ENCODE results near the gene DIAPH1.
A peak's percentile ranks its signal among the peaks of the same experiment; 100 is the strongest.

The DIAPH1 gene

GRCh38 chr5:141602606-141603005 is 16.2 kb downstream of the DIAPH1 start:
- no peaks in the 10 kb centered on the region for H3K27me3 Mint-ChIP-seq
- H3K4me3 Mint-ChIP-seq = peak overlapping the region; percentile 63
- peaks cover 80% of the 10 kb centered on the region for H3K4me1 Mint-ChIP-seq
- peaks cover 6% of the 10 kb centered on the region for H3K36me3 Mint-ChIP-seq (ENCODE audit: insufficient read depth)
- no peak for ATAC-seq (replicated peaks; ENCODE audit: extremely low read depth, poor library complexity, severe bottlenecking)
- H3K9me3 Mint-ChIP-seq = no peaks in the 10 kb centered on the region
- H3K27ac Mint-ChIP-seq (ENCODE audit: low read depth) = peak overlapping the region; percentile 84
- no peak for DNase-seq (ENCODE audit: low spot score in 2 of 2)

GRCh38 chr5:141598391-141599345 is 20.1 kb downstream of the DIAPH1 start:
- Mint-ChIP-seq H3K27ac (ENCODE audit: low read depth) (peak overlapping the region; percentile 13), H3K9me3 (no peaks in the 10 kb centered on the region), H3K4me1 (peaks cover 66% of the 10 kb centered on the region), H3K4me3 (no peak overlapping the region), H3K36me3 (ENCODE audit: insufficient read depth) (peaks cover 14% of the 10 kb centered on the region), H3K27me3 (no peaks in the 10 kb centered on the region)
- DNase-seq (ENCODE audit: low spot score in 2 of 2) = no peak
- ATAC-seq (replicated peaks; ENCODE audit: extremely low read depth, poor library complexity, severe bottlenecking) = peak; percentile 60

- DNase-seq (ENCODE audit: low spot score in 2 of 2) (no peak), ATAC-seq (replicated peaks; ENCODE audit: extremely low read depth, poor library complexity, severe bottlenecking) (no peak)
- Mint-ChIP-seq H3K4me3 (peak overlapping the region; percentile 10), H3K4me1 (peaks cover 60% of the 10 kb centered on the region), H3K27ac (ENCODE audit: low read depth) (no peak overlapping the region), H3K36me3 (ENCODE audit: insufficient read depth) (peaks cover 15% of the 10 kb centered on the region), H3K9me3 (no peaks in the 10 kb centered on the region), H3K27me3 (no peaks in the 10 kb centered on the region)
Measured at GRCh38 chr5:141597814-141598213, 21.0 kb downstream of the DIAPH1 start.

- no peaks in the 10 kb centered on the region for H3K27me3 Mint-ChIP-seq
- H3K9me3 Mint-ChIP-seq = no peaks in the 10 kb centered on the region
- H3K27ac Mint-ChIP-seq (ENCODE audit: low read depth) = peak overlapping the region; percentile 65
- peak overlapping the region; percentile 10 for H3K4me3 Mint-ChIP-seq
- H3K36me3 Mint-ChIP-seq (ENCODE audit: insufficient read depth) = peaks cover 16% of the 10 kb centered on the region
- DNase-seq (ENCODE audit: low spot score in 2 of 2) (no peak), ATAC-seq (replicated peaks; ENCODE audit: extremely low read depth, poor library complexity, severe bottlenecking) (no peak)
- peaks cover 60% of the 10 kb centered on the region for H3K4me1 Mint-ChIP-seq
Measured at GRCh38 chr5:141597394-141597793, 21.4 kb downstream of the DIAPH1 start.

GRCh38 chr5:141596867-141597266 is 21.9 kb downstream of the DIAPH1 start:
- DNase-seq (ENCODE audit: low spot score in 2 of 2) (no peak), ATAC-seq (replicated peaks; ENCODE audit: extremely low read depth, poor library complexity, severe bottlenecking) (no peak)
- Mint-ChIP-seq H3K27ac (ENCODE audit: low read depth) (peak overlapping the region; percentile 65), H3K27me3 (no peaks in the 10 kb centered on the region), H3K9me3 (no peaks in the 10 kb centered on the region), H3K4me3 (peak overlapping the region; percentile 10), H3K36me3 (ENCODE audit: insufficient read depth) (peaks cover 16% of the 10 kb centered on the region), H3K4me1 (peaks cover 62% of the 10 kb centered on the region)

- ATAC-seq (replicated peaks; ENCODE audit: extremely low read depth, poor library complexity, severe bottlenecking) (no peak), DNase-seq (ENCODE audit: low spot score in 2 of 2) (no peak)
- H3K4me3 Mint-ChIP-seq = no peak overlapping the region
- no peaks in the 10 kb centered on the region for H3K27me3 Mint-ChIP-seq
- peaks cover 44% of the 10 kb centered on the region for H3K4me1 Mint-ChIP-seq
- H3K9me3 Mint-ChIP-seq = no peaks in the 10 kb centered on the region
- H3K27ac Mint-ChIP-seq (ENCODE audit: low read depth) = no peak overlapping the region
- peaks cover 32% of the 10 kb centered on the region for H3K36me3 Mint-ChIP-seq (ENCODE audit: insufficient read depth)
Measured at GRCh38 chr5:141590127-141590526, 28.7 kb downstream of the DIAPH1 start.

- peaks cover 58% of the 10 kb centered on the region for H3K36me3 Mint-ChIP-seq (ENCODE audit: insufficient read depth)
- peaks cover 40% of the 10 kb centered on the region for H3K4me1 Mint-ChIP-seq
- no peak overlapping the region for H3K4me3 Mint-ChIP-seq
- ATAC-seq (replicated peaks; ENCODE audit: extremely low read depth, poor library complexity, severe bottlenecking) (no peak), DNase-seq (ENCODE audit: low spot score in 2 of 2) (no peak)
- no peaks in the 10 kb centered on the region for H3K9me3 Mint-ChIP-seq
- H3K27ac Mint-ChIP-seq (ENCODE audit: low read depth) = no peak overlapping the region
- H3K27me3 Mint-ChIP-seq = no peaks in the 10 kb centered on the region
Measured at GRCh38 chr5:141586246-141586645, 32.6 kb downstream of the DIAPH1 start.

- peaks cover 33% of the 10 kb centered on the region for H3K4me1 Mint-ChIP-seq
Measured at GRCh38 chr5:141585594-141585993, 33.2 kb downstream of the DIAPH1 start.

GRCh38 chr5:141574122-141574510 is 44.7 kb downstream of the DIAPH1 start:
- Mint-ChIP-seq H3K27ac (ENCODE audit: low read depth) (no peak overlapping the region), H3K9me3 (no peaks in the 10 kb centered on the region), H3K4me1 (peaks cover 6% of the 10 kb centered on the region), H3K4me3 (no peak overlapping the region), H3K27me3 (no peaks in the 10 kb centered on the region), H3K36me3 (ENCODE audit: insufficient read depth) (peaks cover 91% of the 10 kb centered on the region)
- ATAC-seq (replicated peaks; ENCODE audit: extremely low read depth, poor library complexity, severe bottlenecking) (no peak), DNase-seq (ENCODE audit: low spot score in 2 of 2) (no peak)

More at GRCh38 chr5:141585594-141585993, 33.2 kb downstream of the DIAPH1 start:
- no peak overlapping the region for H3K4me3 Mint-ChIP-seq
- H3K27me3 Mint-ChIP-seq = no peaks in the 10 kb centered on the region
- no peak for DNase-seq (ENCODE audit: low spot score in 2 of 2)
- H3K36me3 Mint-ChIP-seq (ENCODE audit: insufficient read depth) = peaks cover 62% of the 10 kb centered on the region
- H3K9me3 Mint-ChIP-seq = no peaks in the 10 kb centered on the region
- H3K27ac Mint-ChIP-seq (ENCODE audit: low read depth) = no peak overlapping the region
- no peak for ATAC-seq (replicated peaks; ENCODE audit: extremely low read depth, poor library complexity, severe bottlenecking)

- Mint-ChIP-seq H3K4me3 (no peak overlapping the region), H3K27ac (ENCODE audit: low read depth) (no peak overlapping the region), H3K4me1 (peaks cover 6% of the 10 kb centered on the region), H3K27me3 (no peaks in the 10 kb centered on the region), H3K36me3 (ENCODE audit: insufficient read depth) (peaks cover 89% of the 10 kb centered on the region), H3K9me3 (no peaks in the 10 kb centered on the region)
- no peak for ATAC-seq (replicated peaks; ENCODE audit: extremely low read depth, poor library complexity, severe bottlenecking)
- no peak for DNase-seq (ENCODE audit: low spot score in 2 of 2)
Measured at GRCh38 chr5:141573489-141574121, 45.2 kb downstream of the DIAPH1 start.

GRCh38 chr5:141570655-141571054 is 48.1 kb downstream of the DIAPH1 start:
- H3K4me3 Mint-ChIP-seq = no peak overlapping the region
- H3K36me3 Mint-ChIP-seq (ENCODE audit: insufficient read depth) = peaks cover 82% of the 10 kb centered on the region
- DNase-seq (ENCODE audit: low spot score in 2 of 2) = no peak
- no peaks in the 10 kb centered on the region for H3K9me3 Mint-ChIP-seq
- H3K27ac Mint-ChIP-seq (ENCODE audit: low read depth) = peak overlapping the region; percentile 33
- peaks cover 13% of the 10 kb centered on the region for H3K4me1 Mint-ChIP-seq
- no peak for ATAC-seq (replicated peaks; ENCODE audit: extremely low read depth, poor library complexity, severe bottlenecking)
- no peaks in the 10 kb centered on the region for H3K27me3 Mint-ChIP-seq

GRCh38 chr5:141567513-141568117 is 51.2 kb downstream of the DIAPH1 start:
- Mint-ChIP-seq H3K27ac (ENCODE audit: low read depth) (peak overlapping the region; percentile 14), H3K36me3 (ENCODE audit: insufficient read depth) (peaks cover 77% of the 10 kb centered on the region), H3K9me3 (no peaks in the 10 kb centered on the region), H3K4me3 (no peak overlapping the region), H3K27me3 (no peaks in the 10 kb centered on the region), H3K4me1 (peaks cover 29% of the 10 kb centered on the region)
- DNase-seq (ENCODE audit: low spot score in 2 of 2) (no peak), ATAC-seq (replicated peaks; ENCODE audit: extremely low read depth, poor library complexity, severe bottlenecking) (no peak)
